ENCODE measurements around the gene EMP2. TPM values are rescaled to one million over a fixed set of nuclear protein-coding genes. Genes with fewer than 3 reads are reported as not detected.
"Not testable (repeated sequence)": the region's sequence is repeated elsewhere in the genome, so short reads cannot be mapped to it uniquely, and the experiment has no call there.

The EMP2 gene
- polyA plus RNA-seq, 1 donor, result 81.3 TPM

- DNase-seq, result no peak
Measured at GRCh38 chr16:10520869-10521578, 59.4 kb downstream of the EMP2 start.

GRCh38 chr16:10519929-10520868, 60.2 kb downstream of the EMP2 start:
- no peak for DNase-seq

DNA sequence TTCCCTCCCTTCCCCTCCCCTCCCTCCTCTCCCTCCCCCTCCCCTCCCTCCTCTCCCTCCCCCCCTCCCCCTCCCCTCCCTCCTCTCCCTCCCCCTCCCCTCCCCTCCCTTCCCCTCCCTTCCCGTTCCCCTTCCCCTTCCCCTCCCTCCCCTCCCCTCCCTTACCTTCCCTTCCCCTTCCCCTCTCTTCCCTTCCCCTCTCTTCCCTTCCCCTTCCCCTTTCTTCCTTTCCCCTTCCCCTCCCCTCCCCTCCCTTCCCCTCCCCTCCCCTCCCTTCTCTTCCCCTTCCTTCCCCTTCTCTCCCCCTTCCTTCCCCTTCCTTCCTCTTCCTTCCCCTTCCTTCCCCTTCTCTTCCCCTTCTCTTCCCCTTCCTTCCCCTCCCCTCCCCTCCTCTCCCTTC, 61.1 kb downstream of the EMP2 start:
- no peak for DNase-seq

GRCh38 chr16:10518479-10519041, 61.8 kb downstream of the EMP2 start:
- DNase-seq, result no peak

GRCh38 chr16:10517868-10518267, 62.5 kb downstream of the EMP2 start:
- no peak for DNase-seq

GRCh38 chr16:10514369-10515055, 65.9 kb downstream of the EMP2 start:
- peak; percentile 22 for DNase-seq

- no peak for DNase-seq
Measured at GRCh38 chr16:10511829-10512228, 68.6 kb downstream of the EMP2 start.

DNA sequence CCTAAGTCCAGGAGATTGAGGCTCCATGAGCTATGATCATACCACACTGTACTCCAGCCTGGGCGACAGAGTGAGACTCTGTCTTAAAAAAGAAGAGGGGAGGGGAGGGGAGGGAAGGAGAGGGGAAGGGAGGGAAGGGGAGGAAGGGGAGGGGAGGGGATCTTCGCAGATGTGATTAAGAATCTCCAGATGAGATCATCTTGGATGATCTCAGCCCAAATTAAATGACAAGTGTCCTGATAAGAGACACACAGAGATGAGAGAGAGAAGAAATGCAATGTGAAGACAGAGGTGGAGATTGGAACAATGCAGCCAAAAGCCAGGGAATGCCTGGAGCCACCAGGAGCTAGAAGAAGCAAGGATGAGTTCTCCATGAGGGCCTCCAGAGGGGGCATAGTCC, 70.1 kb downstream of the EMP2 start:
- no peak for DNase-seq

DNA sequence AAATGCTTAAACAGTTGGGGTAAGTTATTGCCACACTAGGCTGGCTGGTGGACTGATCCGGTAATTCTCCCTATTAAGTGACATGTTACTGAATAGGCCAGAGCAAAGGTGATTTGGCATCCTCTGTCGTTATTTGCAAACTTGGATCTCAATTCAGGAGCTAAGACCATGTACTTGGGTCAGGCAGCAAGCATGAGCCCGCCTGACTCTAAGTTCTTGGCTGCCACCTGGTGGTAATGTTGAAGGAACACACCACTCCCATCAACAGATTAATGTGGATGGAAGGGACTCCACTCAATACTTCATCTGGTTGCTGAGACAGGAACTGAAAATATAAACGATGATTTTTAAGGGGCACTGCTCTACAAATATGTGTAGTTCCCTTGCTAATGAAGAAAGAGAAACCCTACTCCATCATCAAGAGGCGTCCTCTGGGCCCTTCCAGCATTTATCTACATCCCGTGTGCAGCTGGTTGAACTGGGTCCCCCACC, 70.8 kb downstream of the EMP2 start:
- peak; percentile 68 for DNase-seq

GRCh38 chr16:10505286-10505685, 75.1 kb downstream of the EMP2 start:
- not testable (repeated sequence) for DNase-seq

GRCh38 chr16:10504404-10504885, 76.0 kb downstream of the EMP2 start:
- DNase-seq, result no peak

- no peak for DNase-seq
Measured at GRCh38 chr16:10502776-10503175, 77.6 kb downstream of the EMP2 start.

DNA sequence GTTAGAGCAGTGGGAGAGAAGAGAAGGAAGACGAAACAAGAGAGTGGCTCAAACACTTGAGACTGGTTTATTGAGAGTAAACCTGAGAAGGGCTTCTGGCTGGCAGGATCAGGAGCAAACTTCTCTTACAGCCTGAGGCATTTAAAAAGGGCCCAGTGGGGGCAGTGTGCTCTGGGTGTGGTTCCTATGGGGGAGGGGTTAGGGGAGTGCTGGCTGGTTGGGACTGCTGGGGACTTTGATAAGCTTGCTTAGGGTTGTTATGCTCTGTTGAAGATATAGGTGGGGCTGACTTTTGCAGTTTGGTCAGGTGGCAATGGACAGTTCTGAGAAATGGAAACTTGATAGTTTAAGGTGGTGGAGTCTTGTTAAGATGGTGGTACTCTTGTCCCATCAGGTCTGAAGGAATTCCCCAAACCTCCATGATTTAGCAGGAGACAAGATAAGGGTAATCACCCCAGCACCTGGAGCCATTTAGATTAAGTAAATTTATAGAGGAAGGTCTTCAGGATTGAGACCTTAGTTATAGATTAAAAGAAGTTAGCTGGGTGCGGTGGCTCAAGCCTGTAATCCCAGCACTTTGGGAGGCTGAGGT, 79.3 kb downstream of the EMP2 start:
- no peak for DNase-seq

DNA sequence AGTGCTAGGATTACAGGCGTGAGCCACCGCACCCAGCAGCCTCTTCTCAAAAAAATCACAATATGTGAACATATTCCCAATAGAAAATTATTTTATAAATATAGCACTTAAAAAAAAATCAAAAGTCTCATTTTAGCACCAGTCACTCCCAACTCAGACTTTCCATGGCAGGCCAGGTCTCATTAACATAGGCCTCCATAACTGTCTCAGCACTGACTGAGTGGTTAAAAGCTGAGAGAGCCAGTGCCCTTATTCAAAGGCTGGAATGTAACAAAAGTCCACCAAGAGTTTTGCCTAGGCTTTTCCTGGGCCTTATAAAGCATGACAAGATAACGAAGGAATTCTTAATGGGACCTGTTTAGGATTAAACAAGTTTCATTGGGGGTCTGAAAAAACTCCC, 79.8 kb downstream of the EMP2 start:
- no peak for DNase-seq

DNA sequence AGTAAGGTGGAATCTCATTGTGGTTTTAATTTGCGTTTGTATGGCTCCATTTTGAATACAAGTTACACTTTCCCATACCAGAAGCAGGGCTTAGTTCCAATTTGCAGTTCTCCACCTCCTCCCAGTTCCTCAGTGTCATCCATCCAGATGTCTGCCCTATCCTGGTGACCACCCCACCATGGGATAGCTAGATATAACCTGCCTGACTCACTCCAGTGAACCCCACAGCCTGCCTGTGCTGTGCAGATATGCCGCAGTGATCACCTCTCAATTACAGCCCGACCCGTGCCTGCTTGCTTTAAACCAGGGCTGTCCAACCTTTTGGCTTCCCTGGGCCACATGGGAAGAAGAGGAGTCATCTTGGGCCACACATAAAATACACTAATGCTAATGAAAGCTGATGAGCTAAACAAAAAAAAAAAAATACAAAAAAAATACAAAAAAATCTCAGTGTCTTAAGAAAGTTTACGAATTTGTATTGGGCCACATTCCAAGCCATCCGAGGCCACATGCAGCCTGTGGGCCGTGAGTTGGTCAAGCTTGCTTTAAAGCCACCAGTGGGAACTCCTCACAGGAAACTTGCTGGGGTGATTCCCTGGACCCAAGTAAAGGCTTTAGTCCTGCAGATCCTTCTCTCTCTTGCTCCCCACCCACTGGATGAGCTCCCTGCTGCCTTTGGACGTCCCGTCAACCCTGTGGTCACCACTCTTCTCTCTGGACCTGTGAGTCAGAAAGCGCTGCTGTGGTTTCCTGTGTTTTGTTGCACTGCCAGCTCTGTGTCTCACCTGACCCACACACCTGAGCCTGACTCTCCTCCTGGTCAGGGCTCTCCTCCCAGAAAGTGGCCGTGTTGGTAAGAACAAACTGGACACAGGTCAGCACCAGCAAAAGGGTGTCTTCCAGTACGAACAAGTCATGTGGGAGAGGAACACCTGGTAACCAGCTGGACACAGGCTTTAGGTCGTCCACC, 83.0 kb downstream of the EMP2 start:
- DNase-seq, result no peak

DNA sequence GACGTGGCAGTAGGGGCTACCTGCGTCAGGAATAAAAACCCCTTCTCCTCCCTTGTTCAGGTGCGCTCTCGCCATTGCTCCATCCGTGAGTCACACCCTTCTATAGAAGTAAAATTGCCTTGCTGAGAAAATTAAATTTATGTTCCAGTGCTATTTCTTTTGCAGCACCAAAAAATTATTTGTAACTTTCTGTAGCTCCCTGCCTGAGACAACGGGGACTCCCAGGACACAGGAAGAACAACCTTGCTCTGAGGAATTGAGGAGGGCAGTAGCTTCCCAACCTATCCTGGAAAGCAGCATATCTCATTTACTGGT, 85.4 kb downstream of the EMP2 start:
- no peak for DNase-seq

DNA sequence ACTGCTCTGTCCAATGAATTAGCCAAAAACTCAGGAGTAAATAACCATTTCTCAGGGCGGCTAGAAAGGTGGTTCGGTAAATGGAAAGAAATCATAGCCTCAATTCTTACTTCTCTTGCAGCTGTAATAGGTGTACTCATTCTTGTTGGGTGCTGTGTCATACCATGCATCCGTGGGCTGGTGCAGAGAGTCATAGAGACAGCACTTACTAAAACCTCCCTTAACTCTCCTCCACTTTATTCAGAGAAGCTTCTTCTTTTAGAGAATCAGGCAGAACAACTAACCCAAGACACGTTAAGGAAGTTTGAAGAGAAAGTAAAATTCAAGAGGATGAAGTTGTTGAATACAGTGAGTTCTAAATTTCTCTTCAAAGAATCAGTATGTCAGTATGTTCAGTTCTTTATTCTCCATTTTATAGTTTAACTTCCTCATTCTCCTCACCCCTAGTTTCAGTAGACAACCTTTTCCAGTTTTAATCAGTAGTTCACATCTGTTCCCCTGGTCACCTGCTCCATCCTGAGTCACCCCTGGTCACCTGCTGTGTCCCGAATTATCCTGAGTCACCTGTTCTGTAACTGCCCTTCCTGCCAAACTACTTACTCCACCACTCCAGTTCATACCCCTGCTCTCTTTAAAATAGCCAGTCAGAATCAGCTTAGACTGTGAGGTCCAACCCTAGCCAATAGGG, 85.9 kb downstream of the EMP2 start:
- DNase-seq, result no peak

- DNase-seq, result no peak
Measured at GRCh38 chr16:10493276-10493675, 87.1 kb downstream of the EMP2 start.

GRCh38 chr16:10490141-10490540, 90.3 kb downstream of the EMP2 start:
- no peak for DNase-seq

GRCh38 chr16:10485698-10486382, 94.6 kb downstream of the EMP2 start:
- no peak for DNase-seq
